MCF 10A (cell line): ENCODE results near the gene ARL5B. TPM values are rescaled to one million over a fixed set of nuclear protein-coding genes. Genes with fewer than 3 reads are reported as not detected.
A peak's percentile ranks its signal among the peaks of the same experiment; 100 is the strongest.

Source experiments
- BruUV-seq: library from RNA; stranded (reverse); fragments of 400-500 nt; replicated peaks from 2 replicates; lab custom pipeline; 2021; lab: Mats Ljungman, UMichigan
- CTCF ChIA-PET: fragments of 300-600 bp; sonication (Branson Sonifier 250); formaldehyde crosslinking; extraction: SDS; loops from one replicate; lab custom pipeline; 2021; ENCODE audit warnings: antibody characterized with exemption, inconsistent platforms; lab: Yijun Ruan, JAX
- POLR2A ChIA-PET: fragments of 300-600, 350-650 bp; sonication (Branson Sonifier 250); formaldehyde crosslinking; extraction: SDS; loops from one replicate; lab custom pipeline; 2020; ENCODE audit warnings: antibody characterized with exemption, inconsistent platforms; lab: Yijun Ruan, JAX
- DNase-seq: peaks from one replicate; pipeline ENCODE4 v3.0.0-alpha.2; 2018; ENCODE audit not compliant: unreplicated experiment
- H3K27ac Mint-ChIP-seq: one replicate; pipeline ENCODE4 v1.8.0; 2022; ENCODE audit warnings: mild to moderate bottlenecking, low read depth, mixed read lengths; ENCODE audit not compliant: unreplicated experiment
- H3K27me3 Mint-ChIP-seq: one replicate; pipeline ENCODE4 v1.8.0; 2022; ENCODE audit warnings: mixed read lengths; ENCODE audit not compliant: insufficient read depth, unreplicated experiment
- H3K36me3 Mint-ChIP-seq: one replicate; pipeline ENCODE4 v1.8.0; 2022; ENCODE audit warnings: mild to moderate bottlenecking, moderate library complexity, mixed read lengths; ENCODE audit not compliant: insufficient read depth, unreplicated experiment
- H3K4me1 Mint-ChIP-seq: one replicate; pipeline ENCODE4 v1.8.0; 2022; ENCODE audit warnings: mixed read lengths; ENCODE audit not compliant: insufficient read depth, unreplicated experiment
- H3K4me3 Mint-ChIP-seq: one replicate; pipeline ENCODE4 v1.8.0; 2022; ENCODE audit warnings: mild to moderate bottlenecking, moderate library complexity, mixed read lengths; ENCODE audit not compliant: unreplicated experiment
- H3K9me3 Mint-ChIP-seq: one replicate; pipeline ENCODE4 v1.8.0; 2022; ENCODE audit warnings: mixed read lengths; ENCODE audit not compliant: unreplicated experiment
- intact Hi-C: fragments of 100-400 bp; cut with micrococcal nuclease; formaldehyde crosslinking; loops from 2 replicates; pipeline ENCODE4 v1.14.1; 2022
- total RNA-seq: library from RNA; stranded (reverse); gene quantifications from 2 replicates; pipeline ENCODE4 v1.2.3, GENCODE V29; 2022
- TF ChIP-seq, protein P1 (sequence below): fragments of 200-600 bp; IDR thresholded peaks from one replicate; pipeline ENCODE4 v1.8.0; 2022; ENCODE audit warnings: antibody characterized with exemption, mild to moderate bottlenecking; ENCODE audit not compliant: unreplicated experiment

Gene ARL5B
- total RNA-seq, 1 experiment from 2014 or later = 22.0 TPM

GRCh38 chr10:18647151-18647550 lies 12.1 kb upstream of the ARL5B start:
- Mint-ChIP-seq H3K27ac (no peak overlapping the region), H3K9me3 (no peaks in the 10 kb centered on the region), H3K27me3 (no peaks in the 10 kb centered on the region), H3K4me3 (no peak overlapping the region), H3K4me1 (peaks cover 9% of the 10 kb centered on the region), H3K36me3 (peaks cover 33% of the 10 kb centered on the region)
- intact Hi-C loops = no loop called here
- no TSS peak for BruUV-seq
- TF ChIP-seq, protein P1, sequence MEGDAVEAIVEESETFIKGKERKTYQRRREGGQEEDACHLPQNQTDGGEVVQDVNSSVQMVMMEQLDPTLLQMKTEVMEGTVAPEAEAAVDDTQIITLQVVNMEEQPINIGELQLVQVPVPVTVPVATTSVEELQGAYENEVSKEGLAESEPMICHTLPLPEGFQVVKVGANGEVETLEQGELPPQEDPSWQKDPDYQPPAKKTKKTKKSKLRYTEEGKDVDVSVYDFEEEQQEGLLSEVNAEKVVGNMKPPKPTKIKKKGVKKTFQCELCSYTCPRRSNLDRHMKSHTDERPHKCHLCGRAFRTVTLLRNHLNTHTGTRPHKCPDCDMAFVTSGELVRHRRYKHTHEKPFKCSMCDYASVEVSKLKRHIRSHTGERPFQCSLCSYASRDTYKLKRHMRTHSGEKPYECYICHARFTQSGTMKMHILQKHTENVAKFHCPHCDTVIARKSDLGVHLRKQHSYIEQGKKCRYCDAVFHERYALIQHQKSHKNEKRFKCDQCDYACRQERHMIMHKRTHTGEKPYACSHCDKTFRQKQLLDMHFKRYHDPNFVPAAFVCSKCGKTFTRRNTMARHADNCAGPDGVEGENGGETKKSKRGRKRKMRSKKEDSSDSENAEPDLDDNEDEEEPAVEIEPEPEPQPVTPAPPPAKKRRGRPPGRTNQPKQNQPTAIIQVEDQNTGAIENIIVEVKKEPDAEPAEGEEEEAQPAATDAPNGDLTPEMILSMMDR = no peak
- ChIA-PET CTCF (interaction anchor here (0.6 kb wide), 2 partner anchors 11 to 1275 kb away, joined by 3 read pairs; no protein-coding TSS in a partner anchor), POLR2A (interaction anchor here (1.1 to 1.2 kb wide), 2 partner anchors 12 to 20 kb away, joined by 5 read pairs; partner anchors contain the start of gene ARL5B)
- no peak for DNase-seq

GRCh38 chr10:18647945-18648344 lies 11.3 kb upstream of the ARL5B start:
- no peaks in the 10 kb centered on the region for H3K9me3 Mint-ChIP-seq
- ChIA-PET POLR2A (interaction anchor here (0.6 to 2.3 kb wide), 4 partner anchors 11 to 20 kb away, joined by 3 to 24 read pairs (median 6); partner anchors contain the start of gene ARL5B), CTCF (interaction anchor here (0.7 kb wide), 1 partner anchor 19 kb away, joined by 3 read pairs; no protein-coding TSS in a partner anchor)
- BruUV-seq = no TSS peak
- peaks cover 28% of the 10 kb centered on the region for H3K36me3 Mint-ChIP-seq
- H3K27me3 Mint-ChIP-seq = no peaks in the 10 kb centered on the region
- TF ChIP-seq, protein P1 = no peak
- H3K4me1 Mint-ChIP-seq = peaks cover 9% of the 10 kb centered on the region
- no peak overlapping the region for H3K27ac Mint-ChIP-seq
- DNase-seq = no peak
- H3K4me3 Mint-ChIP-seq = no peak overlapping the region
- intact Hi-C loops = no loop called here

DNA sequence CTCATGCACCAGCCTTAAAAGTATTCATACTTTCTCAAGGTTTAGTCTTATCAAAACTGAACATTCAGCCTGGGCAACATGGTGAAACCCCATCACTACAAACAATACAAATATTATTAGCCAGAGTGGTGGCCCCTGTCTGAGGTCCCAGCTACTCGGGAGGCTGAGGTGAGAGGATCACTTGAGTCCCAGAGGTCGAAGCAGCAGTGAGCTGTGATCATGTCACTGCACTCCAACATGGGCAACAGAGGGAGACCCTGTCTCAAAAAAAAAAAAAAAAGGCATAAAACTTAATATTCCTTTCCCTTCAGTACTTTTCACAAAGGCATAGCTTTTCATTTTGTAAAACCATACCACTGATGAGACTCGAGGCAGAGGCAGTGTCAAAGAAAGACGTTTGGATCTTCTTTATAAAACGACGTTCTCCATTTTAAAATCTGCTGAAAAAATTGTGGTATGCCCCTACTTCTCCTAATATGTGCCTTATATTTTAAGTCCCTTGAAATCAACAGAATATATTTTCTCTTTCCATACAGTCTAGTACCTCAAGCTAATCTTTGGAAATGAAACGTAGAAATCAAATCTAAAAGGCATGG lies 9.8 kb upstream of the ARL5B start:
- POLR2A ChIA-PET = interaction anchor here (0.7 to 3.4 kb wide), 5 partner anchors 9 to 21 kb away, joined by 6 to 25 read pairs (median 24); partner anchors contain the start of gene ARL5B
- Mint-ChIP-seq H3K27me3 (no peaks in the 10 kb centered on the region), H3K9me3 (no peaks in the 10 kb centered on the region), H3K36me3 (peaks cover 19% of the 10 kb centered on the region), H3K27ac (no peak overlapping the region), H3K4me1 (peaks cover 9% of the 10 kb centered on the region), H3K4me3 (peak overlapping the region; percentile 94)
- CTCF ChIA-PET = interaction anchor here (0.6 to 0.9 kb wide), 2 partner anchors 10 to 913 kb away, joined by 3 to 5 read pairs; partner anchors contain the start of gene ARL5B
- TF ChIP-seq, protein P1 = no peak
- BruUV-seq = no TSS peak
- intact Hi-C loops = no loop called here
- no peak for DNase-seq

DNA sequence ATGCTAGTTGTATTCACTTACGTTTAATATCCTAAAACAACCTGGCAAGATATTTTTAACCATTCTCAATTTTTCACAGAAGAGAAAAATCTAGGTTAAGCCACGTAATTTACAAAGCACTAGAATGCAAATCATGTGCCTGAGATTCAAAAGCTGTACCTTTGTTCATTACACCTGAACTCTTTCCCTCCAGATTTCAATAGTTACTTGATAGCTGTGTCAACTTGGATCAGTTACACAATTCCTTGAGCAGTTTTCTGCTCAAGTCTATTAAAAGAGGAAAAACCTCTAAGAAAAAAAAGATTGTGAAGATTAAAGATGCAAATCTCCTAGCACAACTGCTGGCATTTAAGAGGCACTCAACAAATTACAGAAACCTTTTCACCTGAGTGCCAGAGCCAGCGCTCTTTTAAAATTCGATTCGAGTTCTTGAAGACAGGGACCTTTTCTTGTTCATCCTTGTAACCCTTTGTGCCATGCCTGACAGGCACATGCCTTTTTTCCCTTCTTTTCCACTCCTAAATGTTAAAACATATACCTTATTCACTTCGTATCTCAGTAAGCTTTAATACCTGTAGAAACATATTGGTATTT lies 8.7 kb upstream of the ARL5B start:
- Mint-ChIP-seq H3K27ac (peak overlapping the region; percentile 94), H3K4me3 (peak overlapping the region; percentile 94), H3K4me1 (peaks cover 9% of the 10 kb centered on the region), H3K36me3 (peaks cover 14% of the 10 kb centered on the region), H3K27me3 (no peaks in the 10 kb centered on the region), H3K9me3 (no peaks in the 10 kb centered on the region)
- no peak for DNase-seq
- intact Hi-C loops = loop anchor here (2.0 kb wide), 1 partner anchor 44 kb away; no protein-coding TSS in a partner anchor
- ChIA-PET CTCF (interaction anchor here (0.9 kb wide), 1 partner anchor 9 kb away, joined by 5 read pairs; the partner anchor contains the start of gene ARL5B), POLR2A (interaction anchor here (0.7 to 3.4 kb wide), 10 partner anchors 8 to 434 kb away, joined by 3 to 25 read pairs (median 4); partner anchors contain the start of gene ARL5B)
- BruUV-seq = no TSS peak
- TF ChIP-seq, protein P1 = no peak
